Stimulated activated CD4-positive, alpha-beta T cell treated with anti-CD3 and anti-CD28 coated beads, Interleukin-4, amount 100 ng/mL, for 24 hours (primary cell): ENCODE data around the gene BLVRB.
"Not testable (repeated sequence)": the region's sequence is repeated elsewhere in the genome, so short reads cannot be mapped to it uniquely, and the experiment has no call there.

ENCODE experiments used
- DNase-seq: peaks from one replicate; pipeline ENCODE4 v3.0.0-alpha.2; 2020

BLVRB gene

GRCh38 chr19:40421993-40422747 lies 43.4 kb downstream of the BLVRB start:
- DNase-seq, result no peak

GRCh38 chr19:40420766-40421765 lies 44.5 kb downstream of the BLVRB start:
- peak; percentile 72 for DNase-seq

- no peak for DNase-seq
Measured at GRCh38 chr19:40420451-40420765, 45.1 kb downstream of the BLVRB start.

- no peak for DNase-seq
Measured at GRCh38 chr19:40419780-40420179, 45.8 kb downstream of the BLVRB start.

GRCh38 chr19:40419066-40419612 lies 46.4 kb downstream of the BLVRB start:
- no peak for DNase-seq

- no peak for DNase-seq
Measured at GRCh38 chr19:40418040-40418439, 47.5 kb downstream of the BLVRB start.

- DNase-seq, result no peak
Measured at GRCh38 chr19:40417643-40417981, 47.9 kb downstream of the BLVRB start.

- DNase-seq, result no peak
Measured at GRCh38 chr19:40416918-40417642, 48.5 kb downstream of the BLVRB start.

- DNase-seq, result no peak
Measured at GRCh38 chr19:40415768-40416167, 49.8 kb downstream of the BLVRB start.

GRCh38 chr19:40414542-40415535 lies 50.7 kb downstream of the BLVRB start:
- DNase-seq, result no peak

- no peak for DNase-seq
Measured at GRCh38 chr19:40413291-40413845, 52.2 kb downstream of the BLVRB start, which contains the start of gene PRX. TSS of gene PRX (minus strand) at chr19:40413378. CDS start at chr19:40407932, 5,446 bp downstream.

- DNase-seq, result no peak
Measured at GRCh38 chr19:40412866-40413265, 52.7 kb downstream of the BLVRB start.

DNA sequence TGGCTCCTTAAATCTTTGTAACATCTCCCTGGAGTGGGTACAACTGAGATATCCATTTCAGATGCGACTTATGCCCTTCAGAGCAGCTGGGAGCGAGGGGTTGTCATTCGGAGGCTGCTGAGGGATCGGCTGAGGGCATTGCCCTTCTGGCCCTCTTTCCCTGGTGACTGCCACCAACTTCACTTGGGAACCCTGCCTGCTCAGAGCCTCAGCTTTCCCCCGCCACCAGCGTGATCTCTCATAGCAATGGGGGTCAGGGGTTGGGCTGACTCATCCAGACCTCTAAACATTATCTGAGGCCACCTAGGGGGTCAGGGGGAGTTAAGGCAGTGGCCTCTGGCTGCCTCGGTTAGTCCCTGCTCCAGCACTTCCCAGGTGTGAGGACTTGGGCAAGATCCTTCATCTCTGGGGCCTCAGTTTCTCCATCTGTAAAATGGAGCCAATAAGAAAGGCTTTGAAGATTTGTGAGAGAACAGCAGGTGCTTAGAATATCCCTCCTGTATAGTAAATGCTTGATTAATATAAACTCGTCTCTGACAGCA lies 53.5 kb downstream of the BLVRB start:
- no peak for DNase-seq

DNA sequence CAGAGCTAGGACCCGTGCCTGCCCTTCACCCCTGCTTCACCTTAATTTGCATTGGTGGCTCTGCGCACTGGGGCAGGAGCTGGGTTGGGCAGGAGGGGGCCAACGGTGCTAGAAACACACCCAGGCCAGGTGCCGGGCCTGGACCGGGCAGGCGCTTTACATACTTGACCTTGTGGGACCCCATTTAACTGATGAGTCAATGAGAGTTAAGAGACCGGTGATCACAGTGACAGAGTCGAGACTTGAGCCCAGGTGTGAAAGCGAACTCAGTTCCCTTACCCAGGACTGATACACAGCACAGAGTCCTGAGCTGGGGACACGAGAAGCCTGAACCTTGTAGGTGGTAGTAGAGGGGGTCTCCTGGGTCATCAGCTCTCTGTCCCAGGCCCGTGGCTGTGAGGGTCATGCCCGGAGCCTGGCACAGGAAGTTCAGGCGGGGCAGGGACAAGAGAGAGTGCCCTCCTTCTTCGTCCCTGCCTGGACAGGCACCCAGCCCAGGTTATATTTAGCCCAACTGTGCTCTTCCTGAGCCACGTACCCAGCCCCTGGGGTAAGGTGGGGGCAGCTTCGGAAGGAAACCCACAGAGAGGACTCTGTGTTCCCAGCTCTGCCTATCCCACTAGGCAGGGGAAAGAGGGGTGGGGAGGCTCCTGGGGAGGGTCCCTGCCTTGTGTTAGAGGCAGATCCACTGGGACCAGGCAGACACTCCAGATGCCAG lies 54.3 kb downstream of the BLVRB start:
- DNase-seq, result no peak

- no peak for DNase-seq
Measured at GRCh38 chr19:40410030-40410389, 55.5 kb downstream of the BLVRB start.

- DNase-seq, result not testable (repeated sequence)
Measured at GRCh38 chr19:40408598-40408925, 57.0 kb downstream of the BLVRB start.

- no peak for DNase-seq
Measured at GRCh38 chr19:40407714-40408597, 57.6 kb downstream of the BLVRB start.

- DNase-seq, result peak; percentile 72
Measured at GRCh38 chr19:40403262-40403984, 62.1 kb downstream of the BLVRB start.

DNA sequence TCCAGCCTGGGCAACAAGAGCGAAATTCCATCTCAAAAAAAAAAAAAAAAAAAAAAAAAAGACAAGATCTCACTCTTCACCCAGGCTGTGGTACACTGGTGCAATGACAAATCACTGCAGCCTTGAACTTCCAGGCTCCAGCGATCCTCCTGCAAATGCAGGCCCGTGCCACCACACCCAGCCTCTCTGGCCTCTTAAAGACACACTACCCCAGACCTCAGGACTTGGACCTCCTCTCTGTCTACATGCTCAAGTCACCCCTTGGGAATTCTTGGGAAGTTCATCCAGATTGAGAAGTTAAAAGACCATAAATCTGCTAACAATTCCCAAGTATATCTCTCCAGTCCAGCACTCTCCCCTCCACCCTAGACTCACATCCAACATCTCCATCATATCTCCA lies 65.0 kb downstream of the BLVRB start:
- no peak for DNase-seq
